Epidermal melanocyte (primary cell): ENCODE data around the gene TBC1D10A.
A peak's percentile ranks its signal among the peaks of the same experiment; 100 is the strongest.

Source experiments
- DNase-seq: peaks from one replicate; pipeline ENCODE4 v3.0.0; 2011; ENCODE audit warnings: low spot score; ENCODE audit not compliant: insufficient read length

TBC1D10A gene, protein sequence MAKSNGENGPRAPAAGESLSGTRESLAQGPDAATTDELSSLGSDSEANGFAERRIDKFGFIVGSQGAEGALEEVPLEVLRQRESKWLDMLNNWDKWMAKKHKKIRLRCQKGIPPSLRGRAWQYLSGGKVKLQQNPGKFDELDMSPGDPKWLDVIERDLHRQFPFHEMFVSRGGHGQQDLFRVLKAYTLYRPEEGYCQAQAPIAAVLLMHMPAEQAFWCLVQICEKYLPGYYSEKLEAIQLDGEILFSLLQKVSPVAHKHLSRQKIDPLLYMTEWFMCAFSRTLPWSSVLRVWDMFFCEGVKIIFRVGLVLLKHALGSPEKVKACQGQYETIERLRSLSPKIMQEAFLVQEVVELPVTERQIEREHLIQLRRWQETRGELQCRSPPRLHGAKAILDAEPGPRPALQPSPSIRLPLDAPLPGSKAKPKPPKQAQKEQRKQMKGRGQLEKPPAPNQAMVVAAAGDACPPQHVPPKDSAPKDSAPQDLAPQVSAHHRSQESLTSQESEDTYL

GRCh38 chr22:30326706-30327362 lies at the start of gene TBC1D10A:
TBC1D10A (minus strand) TSS chr22:30326941; CDS start chr22:30326881, 60 bp downstream.
- peak; percentile 87 for DNase-seq

DNA sequence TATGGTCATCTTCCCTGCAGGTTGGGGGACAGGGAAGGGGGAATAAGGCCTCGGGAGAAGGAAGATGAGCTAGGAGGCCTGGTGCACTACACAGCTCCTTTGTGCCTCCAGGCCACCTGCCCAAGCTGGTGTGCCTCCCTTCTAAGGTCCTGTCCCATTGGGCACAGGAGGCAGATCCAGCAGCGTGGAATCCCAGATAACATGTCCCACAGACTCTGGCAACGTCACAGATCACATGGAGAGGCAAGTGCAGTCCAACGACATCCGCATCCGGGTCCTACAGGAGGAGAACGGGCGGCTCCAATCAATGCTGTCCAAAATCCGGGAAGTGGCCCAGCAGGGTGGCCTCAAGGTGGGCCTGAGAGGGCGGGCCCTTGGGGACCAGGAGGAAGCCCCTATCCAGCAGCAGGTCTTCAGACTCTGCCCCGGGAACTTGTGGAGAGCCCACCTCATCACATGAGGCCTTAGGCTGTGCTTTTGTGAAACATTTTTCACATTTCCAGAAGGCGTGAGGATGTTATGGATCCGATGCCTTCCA lies 48.6 kb upstream of the TBC1D10A start:
- DNase-seq, result no peak

DNA sequence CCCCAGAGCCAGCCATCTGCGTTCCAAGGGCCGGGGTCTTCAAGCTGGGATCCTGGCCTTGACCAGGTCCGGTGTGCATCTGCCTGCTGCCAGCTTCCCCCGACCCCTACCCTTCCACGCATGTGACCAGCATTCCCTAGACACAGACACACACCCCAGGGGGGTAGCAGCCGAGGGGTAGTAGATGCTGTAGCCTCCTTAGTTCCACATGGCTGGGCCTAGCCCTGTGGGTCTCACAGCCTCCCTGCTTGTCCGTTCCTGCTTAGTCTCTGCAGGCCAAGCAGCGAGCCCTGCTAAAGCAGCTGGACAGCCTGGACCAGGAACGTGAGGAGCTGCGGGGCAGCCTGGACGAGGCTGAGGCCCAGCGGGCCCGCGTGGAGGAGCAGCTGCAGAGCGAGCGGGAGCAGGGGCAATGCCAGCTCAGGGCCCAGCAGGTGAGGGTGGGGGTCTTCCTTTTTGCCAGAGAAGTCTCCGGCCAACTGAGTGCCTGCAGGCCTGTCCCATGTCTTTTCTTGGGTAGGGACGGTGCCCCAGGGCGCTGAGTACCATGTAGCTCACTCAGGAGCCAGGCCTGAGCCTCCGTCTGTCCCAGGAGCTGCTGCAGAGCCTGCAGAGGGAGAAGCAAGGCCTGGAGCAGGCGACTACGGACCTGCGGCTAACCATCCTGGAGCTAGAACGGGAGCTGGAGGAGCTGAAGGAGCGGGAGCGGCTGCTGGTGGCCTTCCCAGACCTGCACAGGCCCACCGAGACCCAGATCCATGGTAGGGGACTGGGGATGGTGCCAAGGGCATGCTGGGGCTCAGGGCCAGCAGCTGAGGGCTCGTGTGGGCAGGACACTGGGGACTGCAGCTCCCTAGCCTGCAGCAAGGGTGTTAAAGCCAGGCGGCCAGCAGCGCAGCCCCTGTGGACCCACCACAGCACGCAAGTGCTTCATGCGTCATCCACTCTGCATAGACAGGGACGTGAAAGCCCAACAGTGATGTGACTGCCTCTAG lies 46.9 kb upstream of the TBC1D10A start:
- no peak for DNase-seq

- no peak for DNase-seq
These were observed 46.2 kb upstream of the TBC1D10A start for GRCh38 chr22:30372915-30373314.

- DNase-seq, result no peak
These were observed 45.2 kb upstream of the TBC1D10A start for GRCh38 chr22:30371981-30372380.

GRCh38 chr22:30371321-30371720 lies 44.6 kb upstream of the TBC1D10A start:
- DNase-seq, result no peak

- DNase-seq, result no peak
These were observed 44.0 kb upstream of the TBC1D10A start for GRCh38 chr22:30370641-30371230.

- DNase-seq, result no peak
These were observed 41.7 kb upstream of the TBC1D10A start for GRCh38 chr22:30368420-30368819.

- no peak for DNase-seq
These were observed 39.1 kb upstream of the TBC1D10A start for GRCh38 chr22:30365891-30366290.

GRCh38 chr22:30362651-30363281 lies 36.0 kb upstream of the TBC1D10A start:
- DNase-seq, result no peak

DNA sequence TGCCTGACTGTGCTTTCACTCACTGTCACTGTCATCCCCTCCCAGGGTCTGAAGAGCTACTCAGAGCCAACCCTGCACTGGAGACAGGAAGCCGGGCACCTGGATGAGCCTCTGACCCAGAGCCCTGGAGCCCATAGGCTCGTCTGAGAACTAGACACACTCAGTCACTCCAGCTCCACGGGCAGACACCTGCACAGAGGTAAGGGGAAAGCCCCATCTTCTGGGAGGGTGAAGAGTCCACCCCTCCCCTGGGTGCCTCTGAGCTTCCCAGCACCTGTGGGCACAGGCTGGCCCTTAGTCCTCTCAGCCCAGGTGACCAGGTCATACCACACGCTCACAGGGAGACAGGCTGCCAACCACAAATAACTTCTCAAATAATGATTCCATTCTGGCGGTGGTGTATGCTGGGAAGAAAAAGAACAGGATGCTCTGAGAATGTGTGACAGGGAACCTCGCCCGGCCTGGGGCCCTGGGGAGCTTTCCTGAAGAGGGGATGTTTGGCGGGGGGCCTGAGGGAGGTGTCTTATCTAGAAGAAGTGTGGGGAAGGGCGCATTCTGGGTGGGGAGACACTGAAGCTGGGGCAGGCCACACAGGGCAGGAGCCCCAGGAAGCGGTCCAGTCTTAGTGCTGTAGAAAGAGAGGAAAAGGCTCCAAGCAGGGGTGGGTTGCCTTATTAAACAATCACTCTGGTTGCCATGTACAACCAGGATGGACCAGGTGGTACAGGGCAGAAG lies 35.3 kb upstream of the TBC1D10A start:
- no peak for DNase-seq

DNA sequence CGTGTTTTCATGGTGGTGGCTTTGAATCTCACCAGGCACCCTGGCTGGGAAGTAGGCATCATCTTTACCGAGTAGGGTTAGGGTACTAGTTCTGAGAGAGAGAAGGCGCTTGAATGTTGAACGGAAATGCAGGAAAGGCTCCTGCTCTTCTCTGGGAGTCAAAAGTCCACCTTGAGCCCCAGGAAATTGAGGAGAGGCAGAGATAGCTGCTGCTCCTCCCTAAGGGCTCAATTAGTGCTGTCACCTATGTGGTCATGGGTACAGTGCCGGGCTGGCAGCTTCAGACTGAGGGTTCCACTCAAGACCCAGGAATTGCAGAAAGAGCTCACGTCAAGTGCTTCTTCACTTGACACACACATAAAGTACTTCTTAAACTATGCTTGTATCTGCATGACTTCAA lies 31.8 kb upstream of the TBC1D10A start:
- no peak for DNase-seq

DNA sequence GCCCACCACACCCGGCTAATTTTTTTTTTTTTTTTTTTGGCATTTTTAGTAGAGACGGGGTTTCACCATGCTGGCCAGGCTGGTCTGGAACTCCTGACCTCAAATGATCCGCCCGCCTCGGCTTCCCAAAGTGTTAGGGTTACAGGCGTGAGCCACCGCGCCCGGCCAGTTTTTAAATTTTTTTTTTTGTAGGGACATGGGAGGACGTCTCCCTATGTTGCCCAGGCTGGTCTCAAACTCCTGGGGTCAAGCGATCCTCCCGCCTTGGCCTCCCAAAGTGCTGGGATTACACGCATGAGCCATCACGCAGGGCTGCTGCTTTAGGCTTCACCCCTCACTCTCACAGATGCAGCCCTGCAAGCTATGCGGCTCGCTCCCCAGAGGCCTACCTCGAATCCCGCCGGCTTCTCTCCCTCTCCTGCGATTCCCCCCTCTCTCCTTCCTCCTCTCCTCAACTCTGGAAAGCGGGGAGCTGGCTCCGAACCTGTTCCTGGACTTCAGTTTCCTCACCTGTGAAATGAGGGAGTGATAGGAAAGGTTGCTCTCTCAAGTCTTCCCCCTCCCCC lies 31.0 kb upstream of the TBC1D10A start:
- DNase-seq, result no peak

DNA sequence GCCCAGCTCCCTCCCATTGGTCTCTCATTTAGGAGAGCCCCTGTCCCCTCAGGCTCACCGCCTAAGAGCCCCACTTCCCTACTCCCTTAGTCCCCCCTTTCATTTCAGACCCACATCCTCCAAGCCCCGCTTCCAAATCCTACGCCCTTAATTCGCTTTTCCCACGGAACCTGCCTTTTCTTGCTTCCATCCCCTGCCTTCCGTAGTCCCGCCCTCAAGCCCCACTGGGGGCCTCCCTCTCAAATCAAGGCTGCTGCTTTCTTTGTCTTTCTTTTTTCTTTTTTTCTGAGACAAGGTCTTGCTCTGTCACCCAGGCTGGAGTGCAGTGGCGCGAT lies 30.5 kb upstream of the TBC1D10A start:
- no peak for DNase-seq

GRCh38 chr22:30356449-30357235 lies 29.9 kb upstream of the TBC1D10A start, which contains the start of the genes CCDC157 and SF3A1:
CCDC157 (plus strand) TSS chr22:30357007; CDS start chr22:30366001, 8,994 bp downstream.
SF3A1 (minus strand) TSS chr22:30356894; CDS start chr22:30356792, 102 bp downstream.
- peak; percentile 88 for DNase-seq

- DNase-seq, result no peak
These were observed 27.9 kb upstream of the TBC1D10A start for GRCh38 chr22:30354644-30355043.

DNA sequence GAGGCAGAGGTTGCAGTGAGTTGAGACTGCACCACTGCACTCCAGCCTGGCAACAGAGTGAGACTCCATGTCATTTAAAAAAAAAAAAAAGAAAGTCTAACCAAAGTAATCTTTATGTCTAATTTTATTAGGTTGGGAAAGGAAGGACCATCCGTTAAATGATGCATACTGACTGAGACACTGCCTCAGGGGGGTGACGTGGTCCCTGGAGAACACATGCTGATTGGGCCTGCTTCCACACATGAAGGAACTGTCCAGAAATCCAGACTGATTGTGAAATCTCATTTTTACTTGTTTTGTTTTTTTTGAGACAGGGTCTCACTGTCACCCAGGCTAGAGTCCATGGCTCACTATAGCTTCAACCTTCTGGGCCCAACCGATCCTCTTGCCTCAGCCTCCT lies 24.5 kb upstream of the TBC1D10A start:
- DNase-seq, result no peak

GRCh38 chr22:30348809-30349208 lies 22.1 kb upstream of the TBC1D10A start:
- DNase-seq, result peak; percentile 58
